Activated naive CD4-positive, alpha-beta T cell (primary cell): ENCODE data around the gene ARHGAP24.
"Not testable (repeated sequence)": the region's sequence is repeated elsewhere in the genome, so short reads cannot be mapped to it uniquely, and the experiment has no call there.

Experiments
- DNase-seq, 4 experiments: peaks; one replicate each; lab custom pipeline; 2025; lab: John Stamatoyannopoulos, UW

The ARHGAP24 gene

DNA sequence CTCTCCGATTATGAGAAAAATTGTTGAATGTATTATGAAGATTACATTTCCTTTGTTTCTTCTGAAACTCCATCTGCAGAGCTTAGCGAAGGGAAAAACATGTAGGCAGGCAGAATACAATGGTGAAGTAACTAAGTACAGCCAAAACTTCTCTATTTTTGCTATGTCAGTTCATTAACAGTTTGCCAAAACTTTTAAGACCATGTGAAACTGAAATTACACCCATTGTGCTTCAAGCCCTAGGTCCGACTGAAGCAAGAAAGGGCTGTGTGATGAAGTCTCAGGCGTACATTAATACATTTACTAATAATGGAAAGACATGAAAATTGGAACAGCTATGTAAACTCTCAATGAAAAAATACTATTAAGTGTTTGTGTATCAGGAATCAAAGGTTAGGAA lies 486.9 kb downstream of the ARHGAP24 start:
- DNase-seq: no peak

- DNase-seq: no peak
Observed at GRCh38 chr4:85963231-85963630, 488.3 kb downstream of the ARHGAP24 start.

- no peak for DNase-seq
Observed at GRCh38 chr4:85964298-85964697, 489.3 kb downstream of the ARHGAP24 start.

DNA sequence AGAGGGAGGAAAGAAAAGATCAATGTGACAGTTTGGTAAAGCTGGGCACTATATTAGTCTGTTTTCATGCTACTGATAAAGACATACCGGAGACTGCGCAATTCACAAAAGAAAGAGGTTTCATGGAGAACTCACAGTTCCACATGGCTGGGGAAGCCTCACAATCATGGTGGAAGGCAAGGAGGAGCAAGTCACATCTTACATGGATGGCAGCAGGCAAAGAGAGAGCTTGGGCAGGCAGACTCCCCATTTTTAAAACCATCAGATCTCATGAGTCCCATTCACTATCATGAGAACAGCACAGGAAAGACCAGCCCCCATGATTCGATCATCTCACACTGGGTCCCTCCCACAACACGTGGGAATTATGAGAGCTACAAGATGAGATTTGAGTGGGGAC lies 490.1 kb downstream of the ARHGAP24 start:
- not testable (repeated sequence) for DNase-seq

DNA sequence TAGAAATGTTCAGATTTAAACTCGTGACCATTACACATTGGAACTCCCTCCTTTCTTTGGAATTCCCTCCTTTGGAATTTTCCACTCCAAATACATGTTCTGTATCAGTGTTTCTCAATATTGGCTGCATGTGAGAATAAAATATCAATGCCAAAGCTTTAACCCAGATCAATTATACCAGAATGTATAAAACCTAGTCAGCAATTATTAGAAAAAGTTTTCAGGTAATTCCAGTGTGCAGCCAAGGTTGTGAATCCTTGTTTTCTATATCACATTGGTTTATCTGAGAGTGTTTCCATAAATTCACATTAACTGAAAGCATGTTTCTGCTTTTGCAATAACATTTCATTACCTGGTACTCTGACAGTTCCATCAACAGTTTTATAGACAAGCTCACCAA lies 490.6 kb downstream of the ARHGAP24 start:
- DNase-seq: no peak

- DNase-seq: no peak
Observed at GRCh38 chr4:85966373-85966772, 491.4 kb downstream of the ARHGAP24 start.

DNA sequence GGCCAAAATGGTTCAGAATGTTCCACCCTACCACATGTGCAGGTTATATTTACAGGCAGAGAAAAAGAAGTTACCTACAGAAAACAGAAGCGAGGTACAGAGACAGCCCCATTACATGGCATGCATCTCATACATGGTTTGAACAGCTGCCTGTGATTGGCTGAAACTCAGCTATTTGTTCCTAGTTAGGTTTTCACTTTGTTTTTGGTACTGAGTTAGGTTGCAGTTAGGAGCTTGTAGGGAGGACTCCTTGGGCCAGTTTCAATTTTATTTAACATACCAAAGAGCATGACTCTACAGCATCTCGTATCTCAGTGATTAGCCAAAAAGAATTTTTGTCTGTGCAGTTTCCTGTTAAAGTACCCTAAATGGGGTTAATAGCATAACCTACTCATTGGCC lies 492.9 kb downstream of the ARHGAP24 start:
- no peak for DNase-seq

DNA sequence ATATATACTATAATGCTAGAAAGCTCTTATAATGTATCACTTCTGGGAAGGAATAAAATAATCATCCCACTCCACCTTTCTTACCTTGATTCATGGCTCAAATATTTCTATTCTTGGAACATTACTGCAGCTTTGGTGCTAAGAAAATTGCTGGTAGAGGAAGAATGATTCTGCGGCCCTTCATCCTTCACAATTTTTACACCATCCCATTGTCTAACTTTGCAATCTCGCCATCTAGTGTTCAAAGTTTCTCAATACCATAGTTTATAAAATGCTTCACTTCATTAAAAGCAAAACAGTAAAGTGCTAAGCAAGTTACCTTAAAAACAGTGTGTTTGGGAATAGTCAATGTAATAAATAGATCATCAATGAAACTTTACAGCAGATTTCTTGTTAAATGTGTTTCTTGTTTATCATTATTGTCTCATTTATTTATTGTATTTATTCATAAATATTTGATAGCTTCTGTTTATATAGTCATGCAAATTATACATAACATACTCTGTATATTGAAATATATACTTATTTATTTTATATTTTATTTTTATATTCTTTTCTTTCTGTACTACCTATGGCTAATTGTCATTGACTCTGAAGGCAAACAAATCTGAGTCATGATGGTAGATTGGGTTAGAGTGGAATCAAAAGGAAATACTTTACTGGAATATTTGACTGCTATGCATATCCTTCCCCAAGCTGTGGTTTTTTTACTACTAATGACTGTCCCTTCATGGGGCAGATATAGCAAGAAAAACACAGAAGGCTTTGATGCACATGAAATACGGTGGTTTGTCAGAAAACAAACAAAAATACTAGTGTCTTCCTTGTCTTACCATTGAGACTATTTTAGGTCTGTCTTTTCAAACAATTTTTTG lies 494.2 kb downstream of the ARHGAP24 start:
- DNase-seq: no peak

- DNase-seq: no peak
Observed at GRCh38 chr4:85970535-85970934, 495.6 kb downstream of the ARHGAP24 start.

DNA sequence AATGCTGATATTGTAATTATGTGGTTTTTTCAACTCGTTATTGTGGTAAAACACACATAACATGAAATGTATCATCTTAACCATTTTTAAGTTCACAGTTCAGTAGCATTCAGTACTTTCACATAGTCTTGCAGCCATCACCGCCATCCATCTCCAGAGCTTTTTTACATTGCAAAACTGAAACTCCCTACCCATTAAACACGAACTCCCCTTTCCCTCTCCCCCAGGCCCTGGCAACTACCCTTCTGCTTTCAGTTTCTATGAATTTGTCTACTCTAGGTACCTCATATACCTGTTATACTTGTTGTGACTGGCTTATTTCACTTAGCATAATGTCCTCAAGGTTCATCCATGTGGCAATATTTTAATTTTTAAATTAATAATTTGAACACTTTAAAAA lies 504.3 kb downstream of the ARHGAP24 start:
- no peak for DNase-seq

GRCh38 chr4:85986266-85986665 lies 511.3 kb downstream of the ARHGAP24 start:
- no peak for DNase-seq

DNA sequence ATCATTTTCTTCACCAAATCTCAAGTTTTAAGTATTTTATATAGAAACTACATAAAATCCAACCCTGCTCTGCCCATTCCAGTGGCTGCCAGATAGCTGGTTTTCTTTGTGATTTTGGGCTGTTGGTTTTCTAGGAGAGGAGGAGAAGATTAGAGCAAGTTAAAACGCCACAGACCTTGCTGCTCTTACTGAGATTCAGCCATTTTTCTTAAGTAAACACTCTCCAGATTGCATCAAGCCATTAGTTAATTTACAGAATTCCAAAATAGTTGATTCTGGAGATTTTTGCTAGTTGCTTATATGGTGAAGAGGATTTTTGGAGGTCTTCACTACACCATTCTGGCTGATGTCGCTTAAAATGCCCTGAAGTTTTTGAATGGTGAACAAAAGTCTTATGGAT lies 518.7 kb downstream of the ARHGAP24 start:
- no peak for DNase-seq

DNA sequence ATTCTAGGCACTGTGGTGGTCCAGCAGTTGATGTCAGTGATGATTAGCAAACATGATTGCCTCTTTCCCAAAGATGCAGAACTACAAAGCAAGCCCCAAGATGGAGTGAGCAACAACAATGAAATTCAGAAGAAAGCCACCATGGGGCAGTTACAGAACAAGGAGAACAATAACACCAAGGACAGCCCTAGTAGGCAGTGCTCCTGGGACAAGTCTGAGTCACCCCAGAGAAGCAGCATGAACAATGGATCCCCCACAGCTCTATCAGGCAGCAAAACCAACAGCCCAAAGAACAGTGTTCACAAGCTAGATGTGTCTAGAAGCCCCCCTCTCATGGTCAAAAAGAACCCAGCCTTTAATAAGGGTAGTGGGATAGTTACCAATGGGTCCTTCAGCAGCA lies 519.6 kb downstream of the ARHGAP24 start:
- no peak for DNase-seq

DNA sequence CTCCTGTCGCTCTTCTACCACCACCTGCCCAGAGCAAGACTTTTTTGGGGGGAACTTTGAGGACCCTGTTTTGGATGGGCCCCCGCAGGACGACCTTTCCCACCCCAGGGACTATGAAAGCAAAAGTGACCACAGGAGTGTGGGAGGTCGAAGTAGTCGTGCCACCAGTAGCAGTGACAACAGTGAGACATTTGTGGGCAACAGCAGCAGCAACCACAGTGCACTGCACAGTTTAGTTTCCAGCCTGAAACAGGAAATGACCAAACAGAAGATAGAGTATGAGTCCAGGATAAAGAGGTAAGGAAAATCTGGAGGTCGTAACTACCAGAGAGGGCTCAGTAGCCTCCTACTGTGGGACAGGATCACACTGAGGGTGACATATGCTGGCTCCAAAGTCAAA lies 520.4 kb downstream of the ARHGAP24 start:
- no peak for DNase-seq

- no peak for DNase-seq
Observed at GRCh38 chr4:86001591-86001990, 526.6 kb downstream of the ARHGAP24 start.

- DNase-seq: no peak
Observed at GRCh38 chr4:86004030-86004429, 529.1 kb downstream of the ARHGAP24 start.

- DNase-seq: no peak
Observed at GRCh38 chr4:86006057-86006456, 531.1 kb downstream of the ARHGAP24 start.

GRCh38 chr4:86007042-86007441 lies 532.1 kb downstream of the ARHGAP24 start:
- no peak for DNase-seq

DNA sequence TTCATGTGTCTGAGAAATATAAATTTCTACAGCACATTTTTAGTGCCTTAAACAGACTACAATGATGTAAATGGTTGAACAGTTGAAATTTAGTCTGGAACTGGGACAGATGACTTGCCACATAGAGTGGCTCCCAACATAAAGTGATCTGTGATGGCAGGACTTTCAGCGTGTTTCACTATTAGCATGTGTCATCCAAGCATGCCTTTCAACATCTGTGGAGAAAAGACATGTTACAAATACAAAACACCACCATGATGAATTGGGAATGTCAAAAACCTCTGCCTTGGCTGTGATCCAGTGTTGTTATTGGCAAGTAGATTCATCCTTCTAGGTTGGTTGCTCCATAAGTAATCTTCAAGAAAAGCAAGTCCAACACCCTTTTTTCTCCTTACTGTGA lies 536.2 kb downstream of the ARHGAP24 start:
- no peak for DNase-seq

GRCh38 chr4:86013621-86014020 lies 538.7 kb downstream of the ARHGAP24 start:
- no peak for DNase-seq

DNA sequence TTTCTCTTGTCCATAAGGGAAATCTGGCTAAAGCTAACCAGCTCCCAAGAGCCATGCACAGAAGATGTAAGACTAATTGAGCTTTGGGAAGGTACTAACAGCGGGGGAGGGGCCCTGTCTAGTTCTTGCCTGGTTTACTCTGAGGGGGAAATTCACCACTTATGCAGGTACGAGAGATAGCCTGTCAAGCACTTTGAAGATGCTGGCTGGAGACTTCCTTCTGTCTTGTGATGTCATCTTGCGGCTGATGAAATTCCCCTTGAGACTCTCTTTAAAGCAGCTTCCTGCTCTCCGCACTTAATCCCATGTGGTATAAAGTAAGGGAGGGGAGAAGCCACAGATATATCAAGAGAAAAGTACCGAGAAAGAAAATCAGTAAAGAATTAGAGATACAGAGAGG lies 539.6 kb downstream of the ARHGAP24 start:
- no peak for DNase-seq

GRCh38 chr4:86015412-86016350 lies 540.7 kb downstream of the ARHGAP24 start:
- no peak for DNase-seq

DNA sequence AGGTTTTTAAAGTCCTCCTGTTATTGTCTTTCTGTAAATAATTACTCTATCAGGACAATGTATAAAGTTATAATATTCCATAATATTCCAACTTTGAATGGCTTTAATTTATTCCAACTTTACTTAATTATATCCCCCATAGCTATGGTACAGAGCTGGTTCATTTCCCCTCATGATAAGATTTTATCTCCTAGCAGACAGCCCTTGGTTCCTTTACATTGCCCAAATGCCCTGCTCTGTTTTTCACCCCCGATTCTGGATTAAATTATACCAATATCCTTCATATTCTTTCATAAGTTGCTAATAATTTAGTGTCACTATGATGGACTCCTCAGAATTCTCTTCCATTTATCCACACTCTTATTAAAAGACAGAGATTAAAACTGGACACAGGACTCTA lies 544.4 kb downstream of the ARHGAP24 start:
- no peak for DNase-seq
